KMS-11 (cell line): ENCODE results near the gene ST6GAL2.

ENCODE experiments used
- H2AFZ ChIP-seq: fragments of 200-600 bp; sonication (generic); 2 replicates; pipeline ENCODE4 v1.6.1; 2016; ENCODE audit warnings: antibody characterized with exemption, mixed run types, low read depth
- H3K27ac ChIP-seq: fragments of 200-600 bp; sonication (generic); 2 replicates; pipeline ENCODE4 v1.6.1; 2016; ENCODE audit warnings: mild to moderate bottlenecking, mixed run types
- H3K27me3 ChIP-seq: fragments of 200-600 bp; sonication (generic); 2 replicates; pipeline ENCODE4 v1.6.1; 2017; ENCODE audit warnings: mild to moderate bottlenecking, low read depth, mixed run types, moderate library complexity; ENCODE audit not compliant: insufficient read depth
- H3K36me3 ChIP-seq: fragments of 200-600 bp; sonication (generic); 2 replicates; pipeline ENCODE4 v1.6.1; 2017; ENCODE audit warnings: mild to moderate bottlenecking, mixed run types; ENCODE audit not compliant: insufficient read depth
- H3K4me1 ChIP-seq: fragments of 200-600 bp; sonication (generic); 2 replicates; pipeline ENCODE4 v1.6.1; 2016; ENCODE audit warnings: mild to moderate bottlenecking, low read depth, mixed run types; ENCODE audit not compliant: poor library complexity, severe bottlenecking
- H3K4me2 ChIP-seq: fragments of 200-600 bp; sonication (generic); 2 replicates; pipeline ENCODE4 v1.7.0; 2016; ENCODE audit warnings: mild to moderate bottlenecking, mixed run types
- H3K4me3 ChIP-seq: fragments of 200-600 bp; sonication (generic); IDR thresholded peaks from 2 replicates; pipeline ENCODE4 v1.6.1; 2017; ENCODE audit warnings: low read depth, low read length, mixed read lengths; ENCODE audit not compliant: insufficient read depth
- H3K79me2 ChIP-seq: fragments of 200-600 bp; sonication (generic); 2 replicates; pipeline ENCODE4 v1.6.1; 2016; ENCODE audit warnings: low read depth, mixed run types; ENCODE audit not compliant: insufficient read depth
- H3K9ac ChIP-seq: fragments of 200-600 bp; sonication (generic); 2 replicates; pipeline ENCODE4 v1.6.1; 2016; ENCODE audit warnings: mild to moderate bottlenecking, mixed run types
- H4K20me1 ChIP-seq: fragments of 200-600 bp; sonication (generic); 2 replicates; pipeline ENCODE4 v1.6.1; 2016; ENCODE audit warnings: mild to moderate bottlenecking, mixed run types; ENCODE audit not compliant: insufficient read depth
- TF ChIP-seq, protein P1 (sequence below): fragments of 200-600 bp; sonication (generic); conservative IDR thresholded peaks from 2 replicates; pipeline ENCODE4 v1.6.1; 2017; ENCODE audit warnings: low read depth, mild to moderate bottlenecking, antibody characterized with exemption, low read length, moderate library complexity, mixed read lengths

Gene ST6GAL2

DNA sequence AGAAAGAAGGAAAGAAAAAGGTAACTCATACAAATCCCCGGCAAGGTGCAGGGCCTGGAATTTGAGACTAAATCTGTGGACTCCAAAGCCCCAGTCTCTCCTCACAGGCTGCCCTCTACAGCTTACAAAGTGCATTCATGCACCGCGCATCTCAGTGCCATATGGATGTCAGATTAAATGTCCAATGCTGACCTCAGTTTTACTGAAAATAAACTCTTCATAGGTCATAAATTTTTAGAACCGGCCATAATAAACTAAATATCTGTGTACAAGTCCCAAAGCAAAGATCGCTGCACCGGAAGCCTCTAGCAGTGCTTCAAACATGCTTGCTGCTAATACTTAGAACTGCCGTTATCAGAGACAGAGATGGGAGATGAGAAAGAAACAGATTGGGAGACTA is 17.7 kb downstream of the ST6GAL2 start:
- H3K4me1 ChIP-seq, result no peaks in the 10 kb centered on the region
- no peak overlapping the region for H3K4me3 ChIP-seq
- no peak overlapping the region for H2AFZ ChIP-seq
- H4K20me1 ChIP-seq, result no peaks in the 10 kb centered on the region
- H3K79me2 ChIP-seq, result no peaks in the 10 kb centered on the region
- no peaks in the 10 kb centered on the region for H3K27me3 ChIP-seq
- TF ChIP-seq, protein P1, sequence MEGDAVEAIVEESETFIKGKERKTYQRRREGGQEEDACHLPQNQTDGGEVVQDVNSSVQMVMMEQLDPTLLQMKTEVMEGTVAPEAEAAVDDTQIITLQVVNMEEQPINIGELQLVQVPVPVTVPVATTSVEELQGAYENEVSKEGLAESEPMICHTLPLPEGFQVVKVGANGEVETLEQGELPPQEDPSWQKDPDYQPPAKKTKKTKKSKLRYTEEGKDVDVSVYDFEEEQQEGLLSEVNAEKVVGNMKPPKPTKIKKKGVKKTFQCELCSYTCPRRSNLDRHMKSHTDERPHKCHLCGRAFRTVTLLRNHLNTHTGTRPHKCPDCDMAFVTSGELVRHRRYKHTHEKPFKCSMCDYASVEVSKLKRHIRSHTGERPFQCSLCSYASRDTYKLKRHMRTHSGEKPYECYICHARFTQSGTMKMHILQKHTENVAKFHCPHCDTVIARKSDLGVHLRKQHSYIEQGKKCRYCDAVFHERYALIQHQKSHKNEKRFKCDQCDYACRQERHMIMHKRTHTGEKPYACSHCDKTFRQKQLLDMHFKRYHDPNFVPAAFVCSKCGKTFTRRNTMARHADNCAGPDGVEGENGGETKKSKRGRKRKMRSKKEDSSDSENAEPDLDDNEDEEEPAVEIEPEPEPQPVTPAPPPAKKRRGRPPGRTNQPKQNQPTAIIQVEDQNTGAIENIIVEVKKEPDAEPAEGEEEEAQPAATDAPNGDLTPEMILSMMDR, result 0 out of 2 replicates have a peak, but pooled peaks have one; percentile 15
- no peaks in the 10 kb centered on the region for H3K36me3 ChIP-seq
- no peak overlapping the region for H3K9ac ChIP-seq
- H3K27ac ChIP-seq, result no peak overlapping the region
- H3K4me2 ChIP-seq, result no peak overlapping the region

DNA sequence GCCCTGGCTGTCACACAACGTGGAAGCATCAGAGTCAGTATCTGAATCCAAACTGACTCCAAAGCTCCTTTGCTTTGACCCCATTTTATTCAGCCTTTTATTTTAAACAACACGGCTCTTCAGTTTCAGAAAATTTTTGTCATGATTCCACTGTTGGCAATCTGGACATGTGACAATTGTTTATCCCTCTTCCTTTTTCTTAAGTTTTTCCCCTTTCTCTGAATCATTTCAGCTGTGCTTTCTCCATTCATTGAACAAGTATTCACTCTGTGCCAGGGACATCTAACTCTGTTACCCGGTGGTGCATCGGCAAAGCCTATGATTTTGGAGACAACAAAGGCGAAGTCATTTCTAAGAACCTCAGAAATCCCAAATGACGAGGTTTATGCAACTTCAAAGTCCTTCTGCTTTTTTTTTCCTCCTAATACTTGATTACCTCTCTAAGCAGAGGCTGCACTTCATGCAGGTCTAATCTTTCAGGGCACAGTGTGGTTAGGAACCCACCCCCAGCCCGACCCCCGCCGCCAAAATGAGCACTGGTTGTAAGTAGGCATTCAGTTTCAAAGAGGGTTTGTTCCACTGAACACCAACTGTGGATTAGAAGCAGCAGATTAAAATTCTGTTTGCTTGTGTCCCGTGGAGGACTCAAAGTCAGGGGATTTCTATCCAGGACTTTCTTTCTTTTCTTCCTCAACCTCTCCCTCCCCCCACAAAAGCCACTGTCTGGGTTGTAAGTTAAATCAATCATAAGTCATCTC is 18.6 kb downstream of the ST6GAL2 start:
- H3K4me3 ChIP-seq, result no peak overlapping the region
- no peak overlapping the region for H3K27ac ChIP-seq
- H3K4me1 ChIP-seq, result no peaks in the 10 kb centered on the region
- H3K9ac ChIP-seq, result no peak overlapping the region
- H3K4me2 ChIP-seq, result no peak overlapping the region
- no peak overlapping the region for H2AFZ ChIP-seq
- no peaks in the 10 kb centered on the region for H4K20me1 ChIP-seq
- no peaks in the 10 kb centered on the region for H3K79me2 ChIP-seq
- TF ChIP-seq, protein P1, result no peak
- no peaks in the 10 kb centered on the region for H3K36me3 ChIP-seq
- H3K27me3 ChIP-seq, result no peaks in the 10 kb centered on the region

DNA sequence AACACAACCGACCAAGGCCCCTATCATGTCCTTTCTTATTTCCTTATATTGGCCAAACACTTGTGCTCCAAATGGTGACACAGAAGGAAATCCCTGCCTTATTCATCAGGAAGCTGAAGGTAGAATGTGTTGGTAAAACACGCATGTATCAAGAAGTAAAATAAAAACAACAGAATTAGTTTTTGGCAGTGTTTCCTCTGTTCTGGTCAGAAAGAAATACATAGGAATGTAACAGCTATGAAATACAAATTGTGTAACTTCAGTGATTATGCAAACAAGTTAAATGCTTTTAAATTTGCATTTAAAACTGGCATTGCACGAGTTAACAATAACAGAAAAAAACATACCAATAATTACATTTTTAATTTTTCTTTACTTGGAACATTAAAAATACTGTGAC is 19.3 kb downstream of the ST6GAL2 start:
- no peaks in the 10 kb centered on the region for H3K36me3 ChIP-seq
- H3K9ac ChIP-seq, result no peak overlapping the region
- H3K4me2 ChIP-seq, result no peak overlapping the region
- no peak overlapping the region for H2AFZ ChIP-seq
- no peaks in the 10 kb centered on the region for H4K20me1 ChIP-seq
- H3K27me3 ChIP-seq, result no peaks in the 10 kb centered on the region
- no peaks in the 10 kb centered on the region for H3K4me1 ChIP-seq
- no peak overlapping the region for H3K27ac ChIP-seq
- TF ChIP-seq, protein P1, result no peak
- H3K79me2 ChIP-seq, result no peaks in the 10 kb centered on the region
- H3K4me3 ChIP-seq, result no peak overlapping the region

DNA sequence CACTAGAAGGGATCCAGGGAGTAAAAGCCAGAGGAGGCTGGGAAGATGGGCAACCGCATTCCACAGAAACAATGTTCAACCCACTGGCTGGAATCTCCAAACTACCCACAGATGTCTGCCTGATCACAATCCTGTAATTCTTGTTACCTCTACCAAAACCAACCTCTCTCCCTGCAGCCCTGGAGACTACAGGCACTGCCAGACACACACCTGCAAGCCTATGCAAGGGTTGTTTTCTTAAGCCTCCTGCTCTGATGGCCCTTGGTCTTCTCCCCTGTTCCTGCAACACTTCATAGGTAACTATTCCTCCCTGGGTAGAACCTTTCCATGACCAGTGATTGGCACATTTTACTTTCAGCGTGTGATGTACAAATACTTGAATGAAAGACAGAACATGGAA is 21.9 kb downstream of the ST6GAL2 start:
- H3K4me3 ChIP-seq, result no peak overlapping the region
- TF ChIP-seq, protein P1, result no peak
- H3K4me1 ChIP-seq, result no peaks in the 10 kb centered on the region

More for the DNA sequence above, 21.9 kb downstream of the ST6GAL2 start:
- Histone ChIP-seq H2AFZ (no peak overlapping the region), H3K79me2 (no peaks in the 10 kb centered on the region), H4K20me1 (no peaks in the 10 kb centered on the region), H3K36me3 (no peaks in the 10 kb centered on the region), H3K9ac (no peak overlapping the region), H3K27me3 (no peaks in the 10 kb centered on the region), H3K4me2 (no peak overlapping the region), H3K27ac (no peak overlapping the region)
